Astrocyte (in vitro differentiated cells and primary cell): ENCODE measurements around the gene GAL3ST1.

Experiments used
- EZH2 ChIP-seq: IDR thresholded peaks from 2 replicates; pipeline ENCODE4 v1.6.1; 2012; ENCODE audit warnings: mild to moderate bottlenecking, low read length, inconsistent platforms; ENCODE audit not compliant: insufficient read depth
- TF ChIP-seq, protein P1 (sequence below): IDR thresholded peaks from 2 replicates; pipeline ENCODE4 v1.5.1; 2011; ENCODE audit warnings: low read depth, mild to moderate bottlenecking, inconsistent platforms, low read length, moderate library complexity; ENCODE audit not compliant: insufficient read depth

GRCh38 chr22:30568137-30568805 is 6.2 kb downstream of the GAL3ST1 start:
- TF ChIP-seq, protein P1, sequence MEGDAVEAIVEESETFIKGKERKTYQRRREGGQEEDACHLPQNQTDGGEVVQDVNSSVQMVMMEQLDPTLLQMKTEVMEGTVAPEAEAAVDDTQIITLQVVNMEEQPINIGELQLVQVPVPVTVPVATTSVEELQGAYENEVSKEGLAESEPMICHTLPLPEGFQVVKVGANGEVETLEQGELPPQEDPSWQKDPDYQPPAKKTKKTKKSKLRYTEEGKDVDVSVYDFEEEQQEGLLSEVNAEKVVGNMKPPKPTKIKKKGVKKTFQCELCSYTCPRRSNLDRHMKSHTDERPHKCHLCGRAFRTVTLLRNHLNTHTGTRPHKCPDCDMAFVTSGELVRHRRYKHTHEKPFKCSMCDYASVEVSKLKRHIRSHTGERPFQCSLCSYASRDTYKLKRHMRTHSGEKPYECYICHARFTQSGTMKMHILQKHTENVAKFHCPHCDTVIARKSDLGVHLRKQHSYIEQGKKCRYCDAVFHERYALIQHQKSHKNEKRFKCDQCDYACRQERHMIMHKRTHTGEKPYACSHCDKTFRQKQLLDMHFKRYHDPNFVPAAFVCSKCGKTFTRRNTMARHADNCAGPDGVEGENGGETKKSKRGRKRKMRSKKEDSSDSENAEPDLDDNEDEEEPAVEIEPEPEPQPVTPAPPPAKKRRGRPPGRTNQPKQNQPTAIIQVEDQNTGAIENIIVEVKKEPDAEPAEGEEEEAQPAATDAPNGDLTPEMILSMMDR, result no peak
- TF ChIP-seq EZH2, result no peak
